Measurements from ENCODE around the gene ADAM12.
"Not testable (repeated sequence)": the region's sequence is repeated elsewhere in the genome, so short reads cannot be mapped to it uniquely, and the experiment has no call there.

ADAM12 gene

DNA sequence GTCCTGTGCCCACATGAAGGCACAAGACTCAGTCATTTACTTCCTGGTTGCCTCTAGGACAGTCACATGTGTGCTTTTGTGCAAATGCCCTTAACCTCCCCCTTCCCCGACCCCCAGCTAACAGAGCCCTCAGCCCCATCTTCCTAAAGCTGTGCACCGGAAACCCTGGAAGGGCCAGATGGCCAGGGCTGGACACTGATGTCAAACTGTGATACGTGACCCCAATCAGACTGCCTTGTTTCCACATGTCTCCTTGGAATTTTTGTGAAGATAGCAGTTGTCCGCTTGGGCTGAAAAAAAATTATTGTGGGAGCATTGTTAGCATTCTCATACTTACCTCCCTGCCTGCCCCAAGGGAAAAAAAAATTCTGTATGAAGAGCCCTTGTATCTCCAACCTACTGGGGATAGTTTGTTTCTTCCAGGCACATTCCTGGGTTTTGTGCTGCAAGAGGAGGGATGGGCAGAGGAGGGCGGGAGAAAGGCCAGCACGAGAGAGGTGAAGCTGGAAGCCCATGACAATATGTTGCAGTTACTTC, 17.0 kb upstream of the ADAM12 start:
- DNase-seq (ENCODE audit: low read depth in 2 of 2), result no peak

DNA sequence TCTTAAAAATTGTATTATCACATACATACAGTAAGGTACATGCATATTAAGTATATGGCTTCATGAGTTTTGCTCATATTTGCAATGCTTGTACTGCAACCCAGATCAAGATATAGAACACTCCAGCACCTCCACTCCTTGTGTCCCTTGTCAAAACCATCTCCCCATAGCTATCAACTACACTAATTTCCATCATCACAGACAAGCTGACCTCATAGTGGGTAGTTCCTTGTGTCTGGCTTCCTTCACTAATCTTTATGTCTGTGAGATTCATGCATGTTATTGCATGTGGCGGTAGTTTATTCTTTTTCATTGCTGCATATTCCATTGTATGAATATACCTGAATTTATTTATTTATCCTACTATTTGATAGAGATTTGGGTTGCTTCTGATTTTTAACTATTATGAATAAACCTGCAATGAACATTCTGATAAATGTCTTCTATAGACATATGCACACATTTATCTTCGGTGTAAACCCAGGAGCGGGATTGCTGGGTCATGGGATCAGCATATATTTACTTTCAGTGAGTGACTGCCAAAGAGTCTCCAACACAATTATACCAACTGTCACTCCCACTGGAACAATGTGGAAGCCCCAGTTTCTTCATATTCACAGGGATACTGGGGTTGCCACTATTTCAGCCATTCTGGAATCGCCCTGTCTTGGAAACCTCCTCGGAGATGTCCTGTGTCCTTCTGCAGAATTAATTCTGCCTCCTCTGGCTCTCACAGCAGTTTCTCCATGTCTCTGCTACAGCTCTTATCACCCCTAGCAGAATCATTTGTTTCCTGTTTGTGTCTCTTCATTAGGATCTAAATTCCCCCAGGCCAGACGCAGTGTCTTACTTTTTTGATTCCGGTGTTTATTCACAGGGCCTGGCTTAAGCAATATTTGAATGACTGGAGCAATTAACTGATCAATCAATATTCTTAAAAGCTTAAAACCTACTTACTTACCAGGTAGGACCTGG, 14.7 kb upstream of the ADAM12 start:
- no peak for DNase-seq (ENCODE audit: low read depth in 2 of 2)

- DNase-seq (ENCODE audit: low read depth in 2 of 2), result no peak
Measured at GRCh38 chr10:126400641-126401040, 12.4 kb upstream of the ADAM12 start.

DNA sequence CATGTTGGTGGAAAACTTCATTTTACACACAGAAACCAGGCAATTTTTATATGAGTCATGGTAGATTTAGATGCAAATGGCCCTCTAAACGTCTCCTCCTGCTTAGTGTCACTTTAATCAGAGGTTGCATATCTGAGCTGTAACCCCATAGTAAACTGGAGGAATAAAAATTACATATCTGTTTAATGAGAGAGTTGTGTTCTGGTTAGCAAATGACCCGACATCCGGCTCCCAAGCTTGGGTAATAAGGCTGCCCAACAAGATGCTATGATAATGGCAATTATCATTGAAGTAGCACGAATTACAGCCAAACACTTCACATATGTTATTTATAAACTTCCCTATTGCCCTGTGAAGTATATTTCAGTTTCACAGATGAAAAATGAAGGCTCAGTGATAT, 10.6 kb upstream of the ADAM12 start:
- no peak for DNase-seq (ENCODE audit: low read depth in 2 of 2)

DNA sequence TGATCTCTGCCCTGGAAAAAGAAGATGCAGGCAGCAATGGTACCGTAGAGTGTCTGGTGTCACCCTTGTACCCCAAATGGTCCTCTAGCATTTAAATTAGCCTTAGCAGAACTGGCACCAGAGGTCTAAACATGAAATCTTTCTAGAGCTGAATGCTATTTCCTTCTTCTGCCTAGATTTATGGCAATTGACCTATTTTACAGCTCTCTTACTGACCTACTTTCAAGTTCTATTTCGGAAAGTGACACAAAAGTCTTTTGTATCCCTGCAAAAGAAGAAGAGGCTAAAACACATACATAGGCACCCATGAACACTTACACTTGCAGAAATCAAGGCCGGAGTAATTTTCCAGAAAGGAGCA, 10.1 kb upstream of the ADAM12 start:
- no peak for DNase-seq (ENCODE audit: low read depth in 2 of 2)

GRCh38 chr10:126397640-126398382, 9.5 kb upstream of the ADAM12 start:
- peak; percentile 96 to 97 for DNase-seq (ENCODE audit: low read depth in 2 of 2)

DNA sequence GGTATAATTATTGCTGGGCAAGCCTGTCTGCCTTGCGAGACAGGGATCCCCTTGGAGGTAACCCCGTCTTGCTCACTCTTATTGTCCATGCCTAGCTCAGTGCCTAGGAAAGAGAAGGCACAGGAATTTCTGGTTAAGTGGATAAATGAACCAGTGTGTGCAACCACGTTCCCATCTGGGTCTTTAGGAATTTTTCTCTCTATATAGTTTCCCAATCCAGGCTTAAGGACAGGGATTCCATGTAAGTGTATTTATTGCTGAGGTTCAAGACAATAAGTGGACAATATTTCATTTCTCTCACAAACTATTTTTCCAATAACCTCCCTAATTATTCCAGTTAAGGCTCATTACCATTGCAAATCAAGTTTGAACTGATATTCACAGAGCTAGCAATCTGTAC, 8.9 kb upstream of the ADAM12 start:
- DNase-seq (ENCODE audit: low read depth in 2 of 2), result no peak

DNA sequence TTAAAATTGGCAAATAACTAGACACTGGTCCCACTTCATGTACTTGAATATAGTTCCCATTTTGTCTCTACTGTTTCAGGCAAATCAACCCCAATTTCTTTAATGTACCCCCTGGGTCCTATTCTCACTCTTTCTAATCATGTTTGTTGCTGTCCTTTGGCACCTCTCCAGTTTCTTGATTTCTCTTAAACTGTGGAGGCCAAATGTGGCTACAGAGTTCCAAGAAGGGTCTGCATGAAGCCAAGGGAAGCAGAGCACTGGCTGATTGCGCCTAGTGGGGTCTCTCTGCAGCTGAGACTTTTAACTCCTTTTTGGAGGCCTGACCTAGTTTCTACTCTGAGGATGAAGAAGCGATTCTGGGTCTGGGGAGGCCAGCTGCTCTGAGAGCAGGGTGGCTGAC, 6.7 kb upstream of the ADAM12 start:
- no peak for DNase-seq (ENCODE audit: low read depth in 2 of 2)

GRCh38 chr10:126393076-126393475, 4.8 kb upstream of the ADAM12 start:
- no peak for DNase-seq (ENCODE audit: low read depth in 2 of 2)

- no peak for DNase-seq (ENCODE audit: low read depth in 2 of 2)
Measured at GRCh38 chr10:126392469-126392868, 4.2 kb upstream of the ADAM12 start.

DNA sequence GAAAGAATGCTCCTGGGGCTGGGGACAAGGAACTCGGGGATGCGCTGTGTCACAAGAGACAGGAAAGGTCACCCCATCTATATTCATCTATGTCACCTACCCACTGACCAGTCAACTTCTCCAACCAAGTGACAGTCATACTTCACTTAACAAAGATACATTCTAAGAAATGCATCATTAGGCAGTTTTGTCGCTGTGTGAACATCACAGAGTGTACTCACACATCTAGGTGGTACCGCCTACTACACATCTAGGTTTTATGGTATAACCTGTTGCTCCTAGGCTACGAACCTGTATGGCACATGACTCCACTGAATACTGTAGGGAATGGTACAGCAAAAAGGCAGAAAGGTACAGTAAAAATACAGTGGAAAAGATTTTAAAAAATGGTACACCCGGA, 3.8 kb upstream of the ADAM12 start:
- DNase-seq (ENCODE audit: low read depth in 2 of 2), result no peak

DNA sequence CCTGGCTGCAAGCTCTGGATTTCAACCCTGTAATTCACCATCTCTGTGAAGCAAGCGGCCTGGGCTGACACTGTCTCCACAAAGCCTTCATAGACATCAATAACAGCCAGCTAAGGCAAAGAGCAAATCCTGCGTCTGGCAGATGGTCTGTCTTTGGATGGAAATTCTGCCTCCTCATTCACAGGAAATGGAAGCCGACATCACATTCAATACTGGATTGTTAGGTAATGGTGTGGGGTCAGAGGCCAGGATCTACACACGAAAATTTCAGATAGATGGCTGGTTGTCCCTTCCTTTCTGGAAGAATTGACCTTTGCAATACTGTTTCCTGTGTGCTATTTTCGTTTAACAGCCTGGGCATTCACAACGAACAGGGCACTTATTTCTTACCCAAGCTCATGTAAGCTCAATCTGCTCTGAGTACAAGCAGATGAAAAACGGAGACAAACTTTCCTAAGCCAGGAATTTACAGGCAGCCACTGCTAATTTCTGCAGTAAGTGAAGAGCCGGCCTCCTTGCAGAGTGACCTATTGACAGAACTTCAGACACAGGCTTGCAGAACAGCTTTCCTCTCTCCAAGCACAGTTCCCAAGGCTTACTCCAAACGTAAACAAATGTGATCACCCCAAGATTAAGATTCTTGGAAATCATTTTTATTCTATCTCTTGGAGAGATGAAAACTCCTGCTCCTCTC, 3.1 kb upstream of the ADAM12 start:
- no peak for DNase-seq (ENCODE audit: low read depth in 2 of 2)

GRCh38 chr10:126390324-126390723, 2.0 kb upstream of the ADAM12 start:
- no peak for DNase-seq (ENCODE audit: low read depth in 2 of 2)

GRCh38 chr10:126387041-126387921, 996 bp downstream of the ADAM12 start:
- peak in 1 of 2 experiments; percentile 54 for DNase-seq (ENCODE audit: low read depth in 2 of 2)

GRCh38 chr10:126384269-126384873, 3.9 kb downstream of the ADAM12 start:
- DNase-seq (ENCODE audit: low read depth in 2 of 2), result peak; percentile 71 to 79

- no peak for DNase-seq (ENCODE audit: low read depth in 2 of 2)
Measured at GRCh38 chr10:126380352-126381076, 7.8 kb downstream of the ADAM12 start.

GRCh38 chr10:126379166-126379565, 9.1 kb downstream of the ADAM12 start:
- DNase-seq (ENCODE audit: low read depth in 2 of 2), result not testable (repeated sequence)

GRCh38 chr10:126376956-126377355, 11.3 kb downstream of the ADAM12 start:
- no peak for DNase-seq (ENCODE audit: low read depth in 2 of 2)

- DNase-seq (ENCODE audit: low read depth in 2 of 2), result no peak
Measured at GRCh38 chr10:126375926-126376554, 12.2 kb downstream of the ADAM12 start.
